K562 (cell line): ENCODE data around the gene IFI30. TPM values are rescaled to one million over a fixed set of nuclear protein-coding genes. Genes with fewer than 3 reads are reported as not detected.
A peak's percentile ranks its signal among the peaks of the same experiment; 100 is the strongest.

ENCODE experiments used
- ATAC-seq: fragments of 200-7000 bp; cut with Tn5 transposase; 3 replicates; pipeline ENCODE4 v1.9.1; 2020; ENCODE audit warnings: moderate library complexity
- BruUV-seq: library from RNA; stranded (reverse); fragments of 400-500 nt; replicated peaks from 2 replicates; lab custom pipeline; 2021; lab: Mats Ljungman, UMichigan
- CTCF ChIA-PET: fragments of 300-600 bp; formaldehyde crosslinking; extraction: SDS; loops from one replicate; lab custom pipeline; 2021; ENCODE audit warnings: low intra/inter-chr PET ratio; lab: Yijun Ruan, JAX
- POLR2A ChIA-PET: fragments of 300-600, 350-650 bp; sonication (Branson Sonifier 250); formaldehyde crosslinking; extraction: SDS; loops from one replicate; lab custom pipeline; 2021; ENCODE audit warnings: antibody characterized with exemption, inconsistent platforms; lab: Yijun Ruan, JAX
- DNase-seq, 4 experiments: peaks; one replicate each; pipeline versions ENCODE4 v3.0.0 to v3.0.0-alpha.2; 2011 to 2018; ENCODE audit warnings: low spot score in 3 of 4, mixed read lengths in 3 of 4; ENCODE audit errors: extremely low read depth in 1 of 4
- FAIRE-seq: peaks from 2 replicates; lab custom pipeline; 2011; peaks lifted over from hg19 to GRCh38; lab: Jason Lieb, UNC
- H2AFZ ChIP-seq: 2 replicates; pipeline ENCODE4 v1.6.0; 2011; ENCODE audit warnings: low read depth, low read length, control low read depth, inconsistent platforms
- H3K27ac ChIP-seq: fragments of 200-600 bp; 3 replicates; pipeline ENCODE4 v1.8.0; 2011; ENCODE audit warnings: low read depth, mild to moderate bottlenecking, control low read depth, inconsistent platforms, low read length, moderate library complexity, mixed read lengths; ENCODE audit errors: extremely low read depth
- H3K27me3 ChIP-seq, 2 experiments: fragments of 300-600 bp in 1 of 2; 2 replicates in 1 of 2; 3 replicates in 1 of 2; pipeline versions ENCODE4 v1.6.0 to v1.8.0; 2011; ENCODE audit warnings: inconsistent platforms in 2 of 2, low read length in 2 of 2, mild to moderate bottlenecking in 1 of 2, mixed read lengths in 1 of 2, moderate library complexity in 1 of 2; ENCODE audit not compliant: control insufficient read depth in 2 of 2, insufficient read depth in 2 of 2
- H3K36me3 ChIP-seq: fragments of 300-600 bp; 3 replicates; pipeline ENCODE4 v1.8.0; 2011; ENCODE audit warnings: mild to moderate bottlenecking, low read length, inconsistent platforms; ENCODE audit not compliant: control insufficient read depth, insufficient read depth
- H3K4me1 ChIP-seq, 2 experiments: fragments of 200-600 bp in 1 of 2; replicated peaks in 1 of 2; 2 replicates in 1 of 2; 3 replicates in 1 of 2; pipeline versions ENCODE4 v1.5.1 to v1.8.0; 2011; ENCODE audit warnings: inconsistent platforms in 2 of 2, low read length in 2 of 2, mild to moderate bottlenecking in 1 of 2, mixed read lengths in 1 of 2, moderate library complexity in 1 of 2; ENCODE audit not compliant: control insufficient read depth in 2 of 2, insufficient read depth in 2 of 2
- H3K4me2 ChIP-seq: 2 replicates; pipeline ENCODE4 v1.6.1; 2011; ENCODE audit warnings: low read length, control low read depth, inconsistent platforms, mixed read lengths; ENCODE audit not compliant: insufficient read depth
- H3K4me3 ChIP-seq: fragments of 200-600 bp; sonication (generic), shearing (Covaris generic); 2 replicates; pipeline ENCODE4 v1.5.1; 2016; ENCODE audit warnings: control low read depth, inconsistent platforms
- H3K79me2 ChIP-seq: fragments of 200-600 bp; 3 replicates; pipeline ENCODE4 v1.8.0; 2011; ENCODE audit warnings: low read length, inconsistent platforms; ENCODE audit not compliant: control insufficient read depth, insufficient read depth
- H3K9ac ChIP-seq, 2 experiments: 2 replicates each; pipeline versions ENCODE4 v1.6.0 to v1.6.1; 2011; ENCODE audit warnings: low read depth in 2 of 2, low read length in 2 of 2, control low read depth in 1 of 2, inconsistent platforms in 1 of 2, mild to moderate bottlenecking in 1 of 2, mixed read lengths in 1 of 2; ENCODE audit not compliant: insufficient read depth in 1 of 2
- H3K9me1 ChIP-seq: one replicate; pipeline ENCODE4 v1.6.0; 2011; ENCODE audit warnings: inconsistent platforms, mild to moderate bottlenecking, low read length, moderate library complexity; ENCODE audit not compliant: control insufficient read depth, insufficient read depth
- H3K9me3 ChIP-seq: replicated peaks from 2 replicates; pipeline ENCODE4 v1.5.1; 2011; ENCODE audit warnings: low read depth, low read length, inconsistent platforms; ENCODE audit not compliant: control insufficient read depth, insufficient read depth
- H4K20me1 ChIP-seq: replicated peaks from 2 replicates; pipeline ENCODE4 v1.6.1; 2011; ENCODE audit warnings: low read length, inconsistent platforms, mixed read lengths; ENCODE audit not compliant: control insufficient read depth, insufficient read depth
- JUN ChIP-seq, 2 experiments: sonication (generic) in 1 of 2; formaldehyde crosslinking in 1 of 2; IDR thresholded peaks; 2 replicates each; pipeline versions ENCODE4 v1.6.1 to v1.8.0; 2012 to 2022; ENCODE audit warnings: borderline replicate concordance in 2 of 2, mild to moderate bottlenecking in 2 of 2, improper control_type of control experiment in 1 of 2, low read depth in 1 of 2, low read length in 1 of 2, missing genetic modification reagents in 1 of 2
- KLF13 ChIP-seq: fragments of 450-650 bp; IDR thresholded peaks from 2 replicates; pipeline ENCODE4 v1.6.1; 2016; ENCODE audit warnings: missing genetic modification characterization, low read depth, mild to moderate bottlenecking, missing compliant biosample characterization, moderate library complexity, borderline replicate concordance
- ZKSCAN1 ChIP-seq: fragments of 150-350 bp; IDR thresholded peaks from 2 replicates; pipeline ENCODE4 v1.6.1; 2016; ENCODE audit warnings: low read depth, low read length
- whole genome bisulfite sequencing: fragments of 100-300 bp; shearing (Covaris generic); methylation state at CpG from one replicate; pipeline ENCODE4 v1.1.6; 2016; ENCODE audit warnings: low coverage, mixed read lengths; ENCODE audit not compliant: insufficient coverage; ENCODE audit errors: missing lambda C conversion rate; 5-methylcytosine and 5-hydroxymethylcytosine counted together
- in situ Hi-C: fragments of 300-500 bp; cut with MboI; formaldehyde crosslinking; loops from 4 replicates; pipeline ENCODE4 v1.15.0; 2018; ENCODE audit warnings: inconsistent platforms, mixed read lengths
- intact Hi-C: fragments of 100-400 bp; cut with micrococcal nuclease; formaldehyde crosslinking; loops from 2 replicates; pipeline ENCODE4 v1.14.2; 2022
- polyA plus RNA-seq, 8 experiments: library from polyadenylated mRNA; depleted of rRNA in 4 of 8; stranded (reverse) in 5 of 8; unstranded in 3 of 8; fragments of >200 nt; fragmentation: Nextera tagmentation in 2 of 8; fragmentation: Illumina TruSeq in 1 of 8; extraction: Ambion mirVana in 2 of 8; extraction: Trizol in 1 of 8; gene quantifications; 2 replicates each; pipeline versions ENCODE4 v1.2.1 to v1.2.3, GENCODE V29; 2011 to 2014; ENCODE audit warnings: inconsistent platforms in 1 of 8, missing spikeins in 1 of 8
- total RNA-seq, 7 experiments: library from RNA; depleted of rRNA in 6 of 7; stranded (reverse); fragments of >200 nt in 6 of 7; fragmentation: Illumina TruSeq in 2 of 7; extraction: Trizol in 2 of 7; gene quantifications; 2 replicates each; pipeline versions ENCODE4 v1.2.1 to v1.2.3, GENCODE V29; 2011 to 2021; ENCODE audit warnings: low replicate concordance in 1 of 7
- TF ChIP-seq, protein P1 (sequence below): sonication (generic); formaldehyde crosslinking; IDR thresholded peaks from 2 replicates; pipeline ENCODE4 v1.8.1; 2023; ENCODE audit warnings: mild to moderate bottlenecking, missing genetic modification reagents

Gene IFI30
- total and polyA plus RNA-seq, 9 of the 15 experiments (the other 6 are each of a cell fraction or from before 2014, with no cell fraction given), result 63.7 to 430 (median 109) TPM

DNA sequence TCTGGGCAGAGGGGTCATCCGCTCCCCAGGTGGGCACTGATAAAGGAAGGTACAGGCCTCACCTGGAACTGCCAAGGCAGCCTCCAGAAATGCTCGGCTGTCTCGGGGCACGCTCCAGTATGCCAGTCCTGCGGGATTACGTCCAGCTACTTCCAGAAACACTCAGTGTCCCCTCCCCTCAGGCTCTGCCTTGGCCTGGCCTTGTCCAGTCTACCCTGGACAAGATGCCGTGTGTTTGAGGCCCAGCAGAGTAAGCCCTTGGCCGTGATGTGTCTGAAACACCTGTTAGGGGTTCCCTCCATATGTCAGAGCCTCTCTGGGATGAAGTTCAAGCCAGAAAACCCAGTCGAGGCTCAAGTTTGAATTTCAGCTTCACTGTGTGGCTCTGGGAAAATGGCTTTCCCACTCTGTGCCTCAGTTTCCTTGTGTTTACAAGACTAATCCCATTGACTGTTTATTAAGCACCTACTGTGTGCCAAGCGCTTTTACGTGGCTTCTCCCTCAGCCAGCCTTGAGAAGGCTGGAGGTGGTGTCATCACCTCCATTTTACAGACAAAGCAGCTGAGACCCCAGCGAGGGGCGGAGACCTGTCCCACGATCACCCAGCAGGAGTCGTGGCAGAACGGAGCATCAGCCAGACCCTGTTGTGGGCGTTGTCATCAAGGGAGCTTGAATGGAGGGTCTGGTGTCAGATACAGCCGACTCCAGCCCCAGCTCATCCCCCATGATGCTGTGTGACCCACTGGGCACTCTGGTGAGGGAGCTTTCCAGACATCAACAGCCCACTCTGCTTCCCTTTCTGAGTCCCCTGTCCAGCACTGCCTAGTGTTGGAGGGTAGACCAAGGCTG, 22.6 kb upstream of the IFI30 start:
- peak overlapping the region; percentile 83; the same call in 1 of the 2 replicates for H3K4me2 ChIP-seq
- no peaks in the 10 kb centered on the region for H3K27me3 ChIP-seq
- TF ChIP-seq ZKSCAN1 (peak; percentile 83), KLF13 (tag) (no peak), JUN (IDR thresholded peaks at IDR 0.05; ENCODE audit: borderline replicate concordance, low read depth, low read length) (no peak), JUN (CRISPR knock-in tag; IDR thresholded peaks at IDR 0.05; ENCODE audit: borderline replicate concordance) (peak; percentile 26; the same call in 1 of the 2 replicates)
- TF ChIP-seq, protein P1, sequence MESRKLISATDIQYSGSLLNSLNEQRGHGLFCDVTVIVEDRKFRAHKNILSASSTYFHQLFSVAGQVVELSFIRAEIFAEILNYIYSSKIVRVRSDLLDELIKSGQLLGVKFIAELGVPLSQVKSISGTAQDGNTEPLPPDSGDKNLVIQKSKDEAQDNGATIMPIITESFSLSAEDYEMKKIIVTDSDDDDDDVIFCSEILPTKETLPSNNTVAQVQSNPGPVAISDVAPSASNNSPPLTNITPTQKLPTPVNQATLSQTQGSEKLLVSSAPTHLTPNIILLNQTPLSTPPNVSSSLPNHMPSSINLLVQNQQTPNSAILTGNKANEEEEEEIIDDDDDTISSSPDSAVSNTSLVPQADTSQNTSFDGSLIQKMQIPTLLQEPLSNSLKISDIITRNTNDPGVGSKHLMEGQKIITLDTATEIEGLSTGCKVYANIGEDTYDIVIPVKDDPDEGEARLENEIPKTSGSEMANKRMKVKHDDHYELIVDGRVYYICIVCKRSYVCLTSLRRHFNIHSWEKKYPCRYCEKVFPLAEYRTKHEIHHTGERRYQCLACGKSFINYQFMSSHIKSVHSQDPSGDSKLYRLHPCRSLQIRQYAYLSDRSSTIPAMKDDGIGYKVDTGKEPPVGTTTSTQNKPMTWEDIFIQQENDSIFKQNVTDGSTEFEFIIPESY (CRISPR knock-in tag), result 0 out of 2 replicates have a peak, but pooled peaks have one; percentile 12
- H3K79me2 ChIP-seq, result peaks cover 26% of the 10 kb centered on the region
- peak overlapping the region; percentile 88 to 93; a peak in 3 of 4 replicates for H3K9ac ChIP-seq
- in situ Hi-C loops (no loop called here), intact Hi-C loops (loop anchor here (10.0 kb wide), 2 partner anchors 86 to 206 kb away; no protein-coding TSS in a partner anchor)
- H4K20me1 ChIP-seq, result 0 out of 2 replicates have a peak, but pooled peaks cover 7% of the 10 kb centered on the region
- H3K27ac ChIP-seq, result no peak overlapping the region; the same call in 2 of the 3 replicates
- H3K9me1 ChIP-seq, result no peaks in the 10 kb centered on the region
- no peak overlapping the region for H3K4me3 ChIP-seq
- no peaks in the 10 kb centered on the region for H3K9me3 ChIP-seq
- no TSS peak for BruUV-seq
- 81% methylated on average over 18 of the region's 18 CpGs for WGBS
- ATAC-seq (no peak), FAIRE-seq (peak; percentile 79), DNase-seq (no peak)
- ChIA-PET POLR2A (interaction anchor here (0.5 to 1.8 kb wide), 10 partner anchors 9 to 239 kb away, joined by 3 to 9 read pairs (median 4); no protein-coding TSS in a partner anchor), CTCF (no interaction called here)
- H3K4me1 ChIP-seq, result peaks cover 16 to 50% of the 10 kb centered on the region in 2 experiments
- H3K36me3 ChIP-seq, result peaks cover 27% of the 10 kb centered on the region; the same call in 2 of the 3 replicates
- no peak overlapping the region for H2AFZ ChIP-seq
